KMS-11 (cell line): ENCODE results near the gene ADAMTS8.
"Not testable (repeated sequence)": the region's sequence is repeated elsewhere in the genome, so short reads cannot be mapped to it uniquely, and the experiment has no call there.

ENCODE experiments used
- H2AFZ ChIP-seq: fragments of 200-600 bp; sonication (generic); 2 replicates; pipeline ENCODE4 v1.6.1; 2016; ENCODE audit warnings: antibody characterized with exemption, mixed run types, low read depth
- H3K27ac ChIP-seq: fragments of 200-600 bp; sonication (generic); 2 replicates; pipeline ENCODE4 v1.6.1; 2016; ENCODE audit warnings: mild to moderate bottlenecking, mixed run types
- H3K27me3 ChIP-seq: fragments of 200-600 bp; sonication (generic); 2 replicates; pipeline ENCODE4 v1.6.1; 2017; ENCODE audit warnings: mild to moderate bottlenecking, low read depth, mixed run types, moderate library complexity; ENCODE audit not compliant: insufficient read depth
- H3K36me3 ChIP-seq: fragments of 200-600 bp; sonication (generic); 2 replicates; pipeline ENCODE4 v1.6.1; 2017; ENCODE audit warnings: mild to moderate bottlenecking, mixed run types; ENCODE audit not compliant: insufficient read depth
- H3K4me1 ChIP-seq: fragments of 200-600 bp; sonication (generic); 2 replicates; pipeline ENCODE4 v1.6.1; 2016; ENCODE audit warnings: mild to moderate bottlenecking, low read depth, mixed run types; ENCODE audit not compliant: poor library complexity, severe bottlenecking
- H3K4me2 ChIP-seq: fragments of 200-600 bp; sonication (generic); 2 replicates; pipeline ENCODE4 v1.7.0; 2016; ENCODE audit warnings: mild to moderate bottlenecking, mixed run types
- H3K4me3 ChIP-seq: fragments of 200-600 bp; sonication (generic); IDR thresholded peaks from 2 replicates; pipeline ENCODE4 v1.6.1; 2017; ENCODE audit warnings: low read depth, low read length, mixed read lengths; ENCODE audit not compliant: insufficient read depth
- H3K79me2 ChIP-seq: fragments of 200-600 bp; sonication (generic); 2 replicates; pipeline ENCODE4 v1.6.1; 2016; ENCODE audit warnings: low read depth, mixed run types; ENCODE audit not compliant: insufficient read depth
- H3K9ac ChIP-seq: fragments of 200-600 bp; sonication (generic); 2 replicates; pipeline ENCODE4 v1.6.1; 2016; ENCODE audit warnings: mild to moderate bottlenecking, mixed run types
- H4K20me1 ChIP-seq: fragments of 200-600 bp; sonication (generic); 2 replicates; pipeline ENCODE4 v1.6.1; 2016; ENCODE audit warnings: mild to moderate bottlenecking, mixed run types; ENCODE audit not compliant: insufficient read depth
- CTCF ChIP-seq: fragments of 200-600 bp; sonication (generic); conservative IDR thresholded peaks from 2 replicates; pipeline ENCODE4 v1.6.1; 2017; ENCODE audit warnings: low read depth, mild to moderate bottlenecking, antibody characterized with exemption, low read length, moderate library complexity, mixed read lengths

Gene ADAMTS8

GRCh38 chr11:130441719-130442118 is 13.3 kb upstream of the ADAMTS8 start:
- TF ChIP-seq CTCF: no peak
- no peak overlapping the region for H3K4me3 ChIP-seq
- no peaks in the 10 kb centered on the region for H3K36me3 ChIP-seq
- H3K4me2 ChIP-seq: no peak overlapping the region
- H2AFZ ChIP-seq: no peak overlapping the region
- no peaks in the 10 kb centered on the region for H3K4me1 ChIP-seq
- no peaks in the 10 kb centered on the region for H3K79me2 ChIP-seq
- no peak overlapping the region for H3K27ac ChIP-seq
- no peaks in the 10 kb centered on the region for H3K27me3 ChIP-seq
- no peak overlapping the region for H3K9ac ChIP-seq
- no peaks in the 10 kb centered on the region for H4K20me1 ChIP-seq

GRCh38 chr11:130439876-130440275 is 11.5 kb upstream of the ADAMTS8 start:
- Histone ChIP-seq H3K4me3 (no peak overlapping the region), H3K36me3 (no peaks in the 10 kb centered on the region), H3K27ac (no peak overlapping the region), H3K79me2 (no peaks in the 10 kb centered on the region), H3K27me3 (no peaks in the 10 kb centered on the region), H3K9ac (no peak overlapping the region), H4K20me1 (no peaks in the 10 kb centered on the region), H3K4me1 (no peaks in the 10 kb centered on the region), H3K4me2 (no peak overlapping the region), H2AFZ (no peak overlapping the region)
- TF ChIP-seq CTCF: no peak

GRCh38 chr11:130439160-130439519 is 10.7 kb upstream of the ADAMTS8 start:
- H3K9ac ChIP-seq: no peak overlapping the region
- H3K27ac ChIP-seq: no peak overlapping the region
- H4K20me1 ChIP-seq: no peaks in the 10 kb centered on the region
- no peak overlapping the region for H3K4me2 ChIP-seq
- no peak for TF ChIP-seq CTCF
- peaks cover 3% of the 10 kb centered on the region for H3K4me1 ChIP-seq
- no peak overlapping the region for H3K4me3 ChIP-seq
- H2AFZ ChIP-seq: no peak overlapping the region
- H3K79me2 ChIP-seq: no peaks in the 10 kb centered on the region
- H3K27me3 ChIP-seq: no peaks in the 10 kb centered on the region
- no peaks in the 10 kb centered on the region for H3K36me3 ChIP-seq

DNA sequence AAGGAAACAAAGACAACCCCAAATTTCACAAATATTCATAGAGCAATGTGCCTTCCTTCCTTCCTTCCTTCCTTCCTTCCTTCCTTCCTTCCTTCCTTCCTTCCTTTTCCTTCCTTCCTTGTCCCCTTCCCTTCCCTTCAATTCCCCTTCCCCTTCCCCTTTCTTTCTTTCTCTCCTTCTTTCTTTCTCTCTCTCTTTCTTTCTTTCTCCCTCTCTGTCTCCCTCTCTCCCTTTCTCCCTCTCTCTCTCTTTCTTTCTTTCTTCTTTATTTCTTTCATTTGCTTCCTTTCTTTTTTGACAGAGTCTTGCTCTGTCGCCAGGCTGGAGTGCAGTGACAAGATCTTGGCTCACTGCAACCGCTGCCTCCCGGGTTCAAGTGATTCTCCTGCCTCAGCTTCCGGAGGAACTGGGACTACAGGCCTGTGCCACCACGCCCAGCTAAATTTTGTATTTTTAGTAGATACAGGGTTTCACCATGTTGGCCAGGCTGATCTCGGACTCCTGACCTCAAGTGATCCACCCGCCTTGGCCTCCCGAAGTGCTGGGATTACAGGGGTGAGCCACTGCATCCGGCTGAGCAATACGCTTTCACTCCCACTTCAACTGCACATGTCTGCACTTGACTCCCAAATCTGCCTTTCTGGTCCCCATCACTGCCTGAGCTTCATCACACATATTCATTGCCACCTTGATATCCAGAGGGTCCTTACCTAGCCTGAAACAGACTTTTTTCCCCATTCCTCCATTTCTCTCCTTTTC is 10.2 kb upstream of the ADAMTS8 start:
- not testable (repeated sequence) for H3K9ac ChIP-seq, H3K4me1 ChIP-seq, H3K27ac ChIP-seq, H3K79me2 ChIP-seq, H3K4me3 ChIP-seq, H3K36me3 ChIP-seq, H2AFZ ChIP-seq, H4K20me1 ChIP-seq, H3K4me2 ChIP-seq, H3K27me3 ChIP-seq

- no peak overlapping the region for H3K27ac ChIP-seq
- H3K27me3 ChIP-seq: no peaks in the 10 kb centered on the region
- H3K4me2 ChIP-seq: no peak overlapping the region
- H2AFZ ChIP-seq: no peak overlapping the region
- H3K4me3 ChIP-seq: no peak overlapping the region
- H4K20me1 ChIP-seq: no peaks in the 10 kb centered on the region
- TF ChIP-seq CTCF: no peak
- no peaks in the 10 kb centered on the region for H3K36me3 ChIP-seq
- H3K79me2 ChIP-seq: no peaks in the 10 kb centered on the region
- H3K4me1 ChIP-seq: peaks cover 3% of the 10 kb centered on the region
- no peak overlapping the region for H3K9ac ChIP-seq
Observed at GRCh38 chr11:130437848-130438247, 9.4 kb upstream of the ADAMTS8 start.
